ENCODE results near the gene TM4SF20. TPM values are rescaled to one million over a fixed set of nuclear protein-coding genes. Genes with fewer than 3 reads are reported as not detected.

The TM4SF20 gene
- total and polyA plus RNA-seq, 7 donors = 0.14 TPM; not detected in 6

DNA sequence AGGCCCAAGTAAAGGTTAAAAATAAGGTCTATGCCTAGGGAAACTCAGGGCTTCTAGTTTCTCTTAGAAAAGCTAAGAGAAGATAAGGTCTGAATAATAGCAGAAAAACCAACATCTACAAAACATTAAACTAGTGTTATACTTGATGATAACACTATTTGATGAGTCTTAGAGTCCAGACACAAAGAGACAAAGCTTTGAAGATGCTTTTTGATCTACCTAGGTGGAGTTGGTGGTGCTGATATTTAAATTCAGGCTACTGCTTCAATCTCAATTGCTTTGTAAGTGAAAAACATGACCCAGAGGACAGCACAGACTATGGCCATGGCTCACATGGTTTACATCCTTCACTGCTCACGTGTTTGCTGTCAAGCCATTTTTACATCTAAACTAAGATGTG lies 65.8 kb downstream of the TM4SF20 start:
- 91 to 97% (median 93%) methylated on average over 1 of the region's 1 CpG for WGBS, 3 donors
- ATAC-seq (no peak), DNase-seq (no peak)
- Histone ChIP-seq H3K27ac (no peak overlapping the region), H3K27me3 (ENCODE audit: insufficient read depth in 3 of 3, low read length in 2 of 3) (no peaks in the 10 kb centered on the region), H3K4me1 (peaks cover 10% of the 10 kb centered on the region), H3K36me3 (ENCODE audit: insufficient read depth in 1 of 2, low read depth in 1 of 2) (peaks cover 5 to 70% of the 10 kb centered on the region in 2 donors), H3K9me3 (no peaks in the 10 kb centered on the region), H3K4me3 (no peak overlapping the region)
- intact Hi-C loops (cut with DNase I) = no loop called here
- TF ChIP-seq, protein P1, sequence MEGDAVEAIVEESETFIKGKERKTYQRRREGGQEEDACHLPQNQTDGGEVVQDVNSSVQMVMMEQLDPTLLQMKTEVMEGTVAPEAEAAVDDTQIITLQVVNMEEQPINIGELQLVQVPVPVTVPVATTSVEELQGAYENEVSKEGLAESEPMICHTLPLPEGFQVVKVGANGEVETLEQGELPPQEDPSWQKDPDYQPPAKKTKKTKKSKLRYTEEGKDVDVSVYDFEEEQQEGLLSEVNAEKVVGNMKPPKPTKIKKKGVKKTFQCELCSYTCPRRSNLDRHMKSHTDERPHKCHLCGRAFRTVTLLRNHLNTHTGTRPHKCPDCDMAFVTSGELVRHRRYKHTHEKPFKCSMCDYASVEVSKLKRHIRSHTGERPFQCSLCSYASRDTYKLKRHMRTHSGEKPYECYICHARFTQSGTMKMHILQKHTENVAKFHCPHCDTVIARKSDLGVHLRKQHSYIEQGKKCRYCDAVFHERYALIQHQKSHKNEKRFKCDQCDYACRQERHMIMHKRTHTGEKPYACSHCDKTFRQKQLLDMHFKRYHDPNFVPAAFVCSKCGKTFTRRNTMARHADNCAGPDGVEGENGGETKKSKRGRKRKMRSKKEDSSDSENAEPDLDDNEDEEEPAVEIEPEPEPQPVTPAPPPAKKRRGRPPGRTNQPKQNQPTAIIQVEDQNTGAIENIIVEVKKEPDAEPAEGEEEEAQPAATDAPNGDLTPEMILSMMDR (IDR thresholded peaks at IDR 0.05) = no peak

DNA sequence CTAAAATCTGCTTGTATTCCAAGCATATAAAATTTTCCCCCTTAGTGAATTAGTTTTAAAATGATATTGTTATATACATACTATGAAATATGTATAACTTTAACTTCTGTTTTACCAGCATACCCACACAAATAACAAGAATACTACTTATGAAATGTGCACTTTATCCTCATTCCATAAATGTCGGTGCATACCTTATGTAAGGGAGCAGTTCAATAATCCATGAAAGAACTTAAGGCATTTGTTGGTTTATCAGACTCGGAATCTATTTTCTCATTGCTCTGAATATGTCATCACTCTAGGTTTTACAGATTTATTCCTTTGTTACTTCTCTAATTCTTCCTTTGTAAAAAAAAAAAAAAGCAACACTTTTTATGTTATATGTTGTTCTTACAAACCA lies 66.5 kb downstream of the TM4SF20 start:
- H3K4me1 ChIP-seq = peaks cover 10% of the 10 kb centered on the region
- H3K36me3 ChIP-seq (ENCODE audit: insufficient read depth in 1 of 2, low read depth in 1 of 2) = peaks cover 5 to 77% of the 10 kb centered on the region in 2 donors
- ATAC-seq (no peak), DNase-seq (no peak)
- intact Hi-C loops (cut with DNase I) = no loop called here
- H3K27ac ChIP-seq = no peak overlapping the region
- H3K9me3 ChIP-seq = no peaks in the 10 kb centered on the region
- TF ChIP-seq, protein P1 (IDR thresholded peaks at IDR 0.05) = no peak
- WGBS, 3 donors = 46 to 77% (median 47%) methylated on average over 2 of the region's 2 CpGs
- H3K27me3 ChIP-seq (ENCODE audit: insufficient read depth in 3 of 3, low read length in 2 of 3) = no peaks in the 10 kb centered on the region
- H3K4me3 ChIP-seq = no peak overlapping the region

Other genes with a start within 250 kb of the TM4SF20 start
- 10 to 100 TPM in 2 of 4 donors, 1 to 10 TPM in 2; 4.6 to 16.0 (median 10.3) TPM for gene COL4A4, start 215.1 kb downstream of the TM4SF20 start, total RNA-seq
- gene COL4A4, start 215.1 kb downstream of the TM4SF20 start, polyA plus RNA-seq = 1 to 10 TPM; 1.7 to 2.3 (median 2.0) TPM
- 10 to 100 TPM in 2 of 4 donors, 1 to 10 TPM in 2; 5.5 to 29.4 (median 14.9) TPM for gene COL4A3, start 214.7 kb downstream of the TM4SF20 start, total RNA-seq
- gene COL4A3, start 214.7 kb downstream of the TM4SF20 start, polyA plus RNA-seq = 1 to 10 TPM; 3.1 to 5.6 (median 3.8) TPM
- 10 to 100 TPM; 63.8 to 80.3 (median 70.2) TPM for gene MFF, start 54.1 kb downstream of the TM4SF20 start, total RNA-seq
- 100 to 1,000 TPM in 2 of 3 donors, 10 to 100 TPM in 1; 75.0 to 143 (median 116) TPM for gene MFF, start 54.1 kb downstream of the TM4SF20 start, polyA plus RNA-seq
- gene SCYGR1, start 8.6 kb upstream of the TM4SF20 start, total RNA-seq = not detected
- gene SCYGR1, start 8.6 kb upstream of the TM4SF20 start, polyA plus RNA-seq = not detected
- 10 to 100 TPM; 54.9 to 68.2 (median 58.9) TPM for gene AGFG1, start 92.8 kb upstream of the TM4SF20 start, total RNA-seq
- gene AGFG1, start 92.8 kb upstream of the TM4SF20 start, polyA plus RNA-seq = 10 to 100 TPM; 19.0 to 41.4 (median 37.5) TPM
- gene SCYGR2, start 219.6 kb upstream of the TM4SF20 start, total RNA-seq = not detected
- gene SCYGR2, start 219.6 kb upstream of the TM4SF20 start, polyA plus RNA-seq = not detected
- not detected for gene SCYGR3, start 235.5 kb upstream of the TM4SF20 start, total RNA-seq
- gene SCYGR3, start 235.5 kb upstream of the TM4SF20 start, polyA plus RNA-seq = not detected
- not detected for gene SCYGR4, start 238.2 kb upstream of the TM4SF20 start, total RNA-seq
- not detected for gene SCYGR4, start 238.2 kb upstream of the TM4SF20 start, polyA plus RNA-seq